Epidermal melanocyte (primary cell): ENCODE data around the gene SLIT3.

Experiments
- DNase-seq: peaks from one replicate; pipeline ENCODE4 v3.0.0; 2011; ENCODE audit warnings: low spot score; ENCODE audit not compliant: insufficient read length

The SLIT3 gene

GRCh38 chr5:168837852-168838251, 463.1 kb downstream of the SLIT3 start:
- no peak for DNase-seq

GRCh38 chr5:168836603-168837231, 464.2 kb downstream of the SLIT3 start:
- no peak for DNase-seq

GRCh38 chr5:168833936-168834335, 467.0 kb downstream of the SLIT3 start:
- DNase-seq = no peak

GRCh38 chr5:168833383-168833782, 467.6 kb downstream of the SLIT3 start:
- no peak for DNase-seq

- no peak for DNase-seq
These were observed 468.6 kb downstream of the SLIT3 start for GRCh38 chr5:168832308-168832707.

GRCh38 chr5:168831383-168831782, 469.6 kb downstream of the SLIT3 start:
- no peak for DNase-seq

GRCh38 chr5:168830833-168831232, 470.1 kb downstream of the SLIT3 start:
- DNase-seq = no peak

GRCh38 chr5:168829922-168830417, 471.0 kb downstream of the SLIT3 start:
- DNase-seq = no peak

GRCh38 chr5:168829044-168829443, 471.9 kb downstream of the SLIT3 start:
- no peak for DNase-seq

- DNase-seq = no peak
These were observed 473.3 kb downstream of the SLIT3 start for GRCh38 chr5:168827636-168828035.

- DNase-seq = no peak
These were observed 474.7 kb downstream of the SLIT3 start for GRCh38 chr5:168826246-168826725.

- no peak for DNase-seq
These were observed 478.1 kb downstream of the SLIT3 start for GRCh38 chr5:168822745-168823281.

GRCh38 chr5:168822248-168822744, 478.6 kb downstream of the SLIT3 start:
- no peak for DNase-seq

- DNase-seq = no peak
These were observed 480.1 kb downstream of the SLIT3 start for GRCh38 chr5:168820874-168821273.

GRCh38 chr5:168819004-168819621, 481.8 kb downstream of the SLIT3 start:
- no peak for DNase-seq

- no peak for DNase-seq
These were observed 482.4 kb downstream of the SLIT3 start for GRCh38 chr5:168818558-168818957.

- no peak for DNase-seq
These were observed 483.3 kb downstream of the SLIT3 start for GRCh38 chr5:168817591-168817990.

- DNase-seq = no peak
These were observed 484.3 kb downstream of the SLIT3 start for GRCh38 chr5:168816661-168817060.

- no peak for DNase-seq
These were observed 487.6 kb downstream of the SLIT3 start for GRCh38 chr5:168813184-168813968.

- DNase-seq = no peak
These were observed 490.3 kb downstream of the SLIT3 start for GRCh38 chr5:168810641-168811040.

- no peak for DNase-seq
These were observed 491.7 kb downstream of the SLIT3 start for GRCh38 chr5:168809218-168809617.
